GM12878 (cell line): ENCODE results near the gene AFTPH. TPM values are rescaled to one million over a fixed set of nuclear protein-coding genes. Genes with fewer than 3 reads are reported as not detected.

Source experiments
- ATAC-seq: fragments of 200-7000 bp; cut with Tn5 transposase; 3 replicates; pipeline ENCODE4 v1.9.1; 2020; ENCODE audit warnings: mild to moderate bottlenecking, moderate library complexity
- BruUV-seq: library from RNA; stranded (reverse); fragments of 400-500 nt; replicated peaks from 2 replicates; lab custom pipeline; 2021; lab: Mats Ljungman, UMichigan
- CTCF ChIA-PET: fragments of 300-600 bp; sonication (Branson Sonifier 250); formaldehyde crosslinking; extraction: SDS; loops from one replicate; lab custom pipeline; 2021; ENCODE audit warnings: inconsistent platforms; lab: Yijun Ruan, JAX
- POLR2A ChIA-PET: fragments of 350-600 bp; formaldehyde crosslinking; extraction: SDS; loops from one replicate; lab custom pipeline; 2021; ENCODE audit warnings: inconsistent platforms; lab: Charles Lee
- RAD21 ChIA-PET: fragments of 300-600 bp; sonication (Branson Sonifier 250); formaldehyde crosslinking; loops from one replicate; lab custom pipeline; 2023; ENCODE audit warnings: antibody characterized with exemption; ENCODE audit not compliant: unreplicated experiment; lab: Charles Lee
- SMC1A ChIA-PET: fragments of 300-600 bp; sonication (Branson Sonifier 250); formaldehyde crosslinking; loops from one replicate; lab custom pipeline; 2023; ENCODE audit not compliant: unreplicated experiment, uncharacterized antibody; lab: Charles Lee
- DNase-seq: peaks from one replicate; pipeline ENCODE4 v3.0.0-alpha.2; 2011; ENCODE audit warnings: low read depth, low spot score
- FAIRE-seq: peaks from 3 replicates; lab custom pipeline; 2011; peaks lifted over from hg19 to GRCh38; lab: Jason Lieb, UNC
- H2AFZ ChIP-seq: 2 replicates; pipeline ENCODE4 v1.6.0; 2011; ENCODE audit warnings: low read depth, low read length, control low read depth; ENCODE audit not compliant: control insufficient read depth
- H3K27ac ChIP-seq: 2 replicates; pipeline ENCODE4 v1.5.1; 2011; ENCODE audit warnings: control low read depth; ENCODE audit not compliant: control insufficient read depth, insufficient read depth
- H3K27me3 ChIP-seq, 2 experiments: replicated peaks in 1 of 2; 2 replicates each; pipeline versions ENCODE4 v1.6.0 to v1.6.1; 2011; ENCODE audit warnings: low read length in 1 of 2; ENCODE audit not compliant: control insufficient read depth in 2 of 2, insufficient read depth in 2 of 2
- H3K36me3 ChIP-seq, 2 experiments: 2 replicates each; pipeline ENCODE4 v1.5.1; 2011; ENCODE audit warnings: low read length in 1 of 2; ENCODE audit not compliant: control insufficient read depth in 2 of 2, insufficient read depth in 2 of 2
- H3K4me1 ChIP-seq: 2 replicates; pipeline ENCODE4 v1.6.1; 2011; ENCODE audit warnings: mild to moderate bottlenecking, low read length, moderate library complexity, mixed read lengths; ENCODE audit not compliant: control insufficient read depth, insufficient read depth
- H3K4me2 ChIP-seq: 2 replicates; pipeline ENCODE4 v1.6.0; 2011; ENCODE audit warnings: control low read depth; ENCODE audit not compliant: control insufficient read depth, insufficient read depth
- H3K4me3 ChIP-seq: fragments of 200-600 bp; sonication (generic); 2 replicates; pipeline ENCODE4 v1.5.1; 2016
- H3K79me2 ChIP-seq: 2 replicates; pipeline ENCODE4 v1.6.0; 2011; ENCODE audit warnings: low read length; ENCODE audit not compliant: control insufficient read depth, insufficient read depth
- H3K9ac ChIP-seq: 2 replicates; pipeline ENCODE4 v1.8.0; 2011; ENCODE audit warnings: low read length, control low read depth, mixed read lengths; ENCODE audit not compliant: control insufficient read depth, insufficient read depth
- H3K9me3 ChIP-seq: replicated peaks from 3 replicates; pipeline ENCODE4 v1.5.1; 2011; ENCODE audit warnings: mild to moderate bottlenecking, low read length; ENCODE audit not compliant: control insufficient read depth, insufficient read depth
- H4K20me1 ChIP-seq: 2 replicates; pipeline ENCODE4 v1.6.0; 2011; ENCODE audit not compliant: control insufficient read depth, insufficient read depth
- RAD21 ChIP-seq: IDR thresholded peaks from 2 replicates; pipeline ENCODE4 v1.6.1; 2011; ENCODE audit warnings: mild to moderate bottlenecking, low read depth, low read length, moderate library complexity; ENCODE audit not compliant: insufficient read depth
- SMC3 ChIP-seq: IDR thresholded peaks from 2 replicates; pipeline ENCODE4 v1.6.1; 2011; ENCODE audit warnings: low read length, improper control_type of control experiment, borderline replicate concordance
- SPI1 ChIP-seq: IDR thresholded peaks from 2 replicates; pipeline ENCODE4 v1.6.1; 2011; ENCODE audit warnings: low read depth, mild to moderate bottlenecking, low read length, moderate library complexity, borderline replicate concordance; ENCODE audit not compliant: insufficient read depth
- STAT3 ChIP-seq: IDR thresholded peaks from 2 replicates; pipeline ENCODE4 v1.6.1; 2011; ENCODE audit warnings: low read depth, low read length, improper control_type of control experiment
- WGBS: methylation state at CpG from one replicate; pipeline ENCODE4 v1.1.6; 2016; ENCODE audit warnings: low lambda C conversion rate; ENCODE audit not compliant: insufficient replicate concordance, insufficient coverage; ENCODE audit errors: missing lambda C conversion rate; 5-methylcytosine and 5-hydroxymethylcytosine counted together
- in situ Hi-C: fragments of 300-500 bp; cut with MboI; formaldehyde crosslinking; loops from 9 replicates; pipeline ENCODE4 v1.14.3; 2018; ENCODE audit warnings: mixed read lengths
- intact Hi-C: fragments of 100-400 bp; cut with micrococcal nuclease; formaldehyde crosslinking; loops from one replicate; pipeline ENCODE4 v1.14.2; 2022; ENCODE audit not compliant: unreplicated experiment
- polyA plus RNA-seq, 11 experiments: library from polyadenylated mRNA; depleted of rRNA in 4 of 11; unstranded in 6 of 11; stranded (reverse) in 5 of 11; fragments of >200 nt; fragmentation: Nextera tagmentation in 4 of 11; fragmentation: Illumina TruSeq in 1 of 11; extraction: Ambion mirVana in 4 of 11; extraction: Trizol in 1 of 11; gene quantifications; 1 replicate in 1 of 11; 2 replicates in 10 of 11; pipeline versions ENCODE4 v1.2.1 to v1.2.3, GENCODE V29; 2011 to 2016; ENCODE audit warnings: inconsistent platforms in 2 of 11, missing spikeins in 2 of 11, low read depth in 1 of 11
- total RNA-seq, 4 experiments: library from RNA; depleted of rRNA in 3 of 4; stranded (reverse); fragments of >200 nt in 3 of 4; fragmentation: Illumina TruSeq in 1 of 4; extraction: Trizol in 1 of 4; gene quantifications; 2 replicates each; pipeline versions ENCODE4 v1.2.1 to v1.2.3, GENCODE V29; 2013 to 2021
- TF ChIP-seq, protein P1 (sequence below), 3 experiments: IDR thresholded peaks in 2 of 3; conservative IDR thresholded peaks in 1 of 3; 2 replicates each; pipeline ENCODE4 v1.5.1; 2011; ENCODE audit warnings: low read depth in 3 of 3, low read length in 3 of 3, mild to moderate bottlenecking in 3 of 3, control low read depth in 2 of 3, moderate library complexity in 2 of 3, inconsistent platforms in 1 of 3, mixed read lengths in 1 of 3; ENCODE audit not compliant: control insufficient read depth in 2 of 3, insufficient read depth in 1 of 3; ENCODE audit errors: extremely low read depth in 1 of 3

The AFTPH gene
- total and polyA plus RNA-seq, 10 of the 15 experiments (the other 5 are each of a cell fraction or from before 2014, with no cell fraction given): 25.6 to 77.3 (median 39.5) TPM

GRCh38 chr2:64625299-64626145 lies 101.4 kb downstream of the AFTPH start:
- RAD21 ChIA-PET: interaction anchor here (0.9 to 2.6 kb wide), 7 partner anchors 9 to 103 kb away, joined by 3 to 14 read pairs (median 3); no protein-coding TSS in a partner anchor
- no peak overlapping the region; the same call in 1 of the 2 replicates for H2AFZ ChIP-seq
- 55% methylated on average over 7 of the region's 7 CpGs for WGBS
- BruUV-seq: no TSS peak
- no peak overlapping the region for H3K4me2 ChIP-seq
- ATAC-seq (peak; percentile 71), DNase-seq (no peak), FAIRE-seq (no peak)
- H3K9ac ChIP-seq: no peak overlapping the region
- no peak overlapping the region for H3K4me3 ChIP-seq
- no peak overlapping the region for H3K27ac ChIP-seq
- H3K79me2 ChIP-seq: no peaks in the 10 kb centered on the region
- peak; percentile 26; the same call in 1 of the 2 replicates for TF ChIP-seq SPI1
- TF ChIP-seq, protein P1, sequence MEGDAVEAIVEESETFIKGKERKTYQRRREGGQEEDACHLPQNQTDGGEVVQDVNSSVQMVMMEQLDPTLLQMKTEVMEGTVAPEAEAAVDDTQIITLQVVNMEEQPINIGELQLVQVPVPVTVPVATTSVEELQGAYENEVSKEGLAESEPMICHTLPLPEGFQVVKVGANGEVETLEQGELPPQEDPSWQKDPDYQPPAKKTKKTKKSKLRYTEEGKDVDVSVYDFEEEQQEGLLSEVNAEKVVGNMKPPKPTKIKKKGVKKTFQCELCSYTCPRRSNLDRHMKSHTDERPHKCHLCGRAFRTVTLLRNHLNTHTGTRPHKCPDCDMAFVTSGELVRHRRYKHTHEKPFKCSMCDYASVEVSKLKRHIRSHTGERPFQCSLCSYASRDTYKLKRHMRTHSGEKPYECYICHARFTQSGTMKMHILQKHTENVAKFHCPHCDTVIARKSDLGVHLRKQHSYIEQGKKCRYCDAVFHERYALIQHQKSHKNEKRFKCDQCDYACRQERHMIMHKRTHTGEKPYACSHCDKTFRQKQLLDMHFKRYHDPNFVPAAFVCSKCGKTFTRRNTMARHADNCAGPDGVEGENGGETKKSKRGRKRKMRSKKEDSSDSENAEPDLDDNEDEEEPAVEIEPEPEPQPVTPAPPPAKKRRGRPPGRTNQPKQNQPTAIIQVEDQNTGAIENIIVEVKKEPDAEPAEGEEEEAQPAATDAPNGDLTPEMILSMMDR (IDR thresholded peaks at IDR 0.05 in 2 of 3, conservative IDR thresholded peaks at IDR 0.05 in 1 of 3; ENCODE audit: control insufficient read depth in 2 of 3, extremely low read depth in 1 of 3, insufficient read depth in 1 of 3, low read depth in 3 of 3, low read length in 3 of 3): 0 out of 6 replicates have a peak, but pooled peaks of 2 of the 3 experiments have one; percentile 12 to 15
- no peak for TF ChIP-seq STAT3
- peak; percentile 54 for TF ChIP-seq RAD21
- peak; percentile 12; the same call in 1 of the 2 replicates for TF ChIP-seq SMC3
- in situ Hi-C loops: no loop called here
- H3K27me3 ChIP-seq: no peaks in the 10 kb centered on the region
- H3K9me3 ChIP-seq: no peaks in the 10 kb centered on the region
- peaks cover 8% of the 10 kb centered on the region for H3K4me1 ChIP-seq
- H4K20me1 ChIP-seq: no peaks in the 10 kb centered on the region
- SMC1A ChIA-PET: interaction anchor here (0.7 to 1.9 kb wide), 7 partner anchors 9 to 294 kb away, joined by 3 to 7 read pairs (median 3); no protein-coding TSS in a partner anchor
- H3K36me3 ChIP-seq: peaks cover 0 to 3% of the 10 kb centered on the region in 2 experiments; a peak in 1 of 4 replicates
- intact Hi-C loops: no loop called here
- CTCF ChIA-PET: interaction anchor here (0.8 to 5.4 kb wide), 9 partner anchors 10 to 208 kb away, joined by 3 to 18 read pairs (median 4); partner anchors contain the start of gene AFTPH
- POLR2A ChIA-PET: interaction anchor here (0.7 to 1.6 kb wide), 4 partner anchors 10 to 213 kb away, joined by 3 to 6 read pairs (median 4); no protein-coding TSS in a partner anchor
